IMR-90 (cell line): Measurements from ENCODE around the gene DHFR. TPM values are rescaled to one million over a fixed set of nuclear protein-coding genes. Genes with fewer than 3 reads are reported as not detected.

ENCODE experiments used
- ATAC-seq: fragments of 200-7000 bp; cut with Tn5 transposase; 2 replicates; pipeline ENCODE4 v1.9.1; 2020; ENCODE audit warnings: low read depth, mild to moderate bottlenecking, moderate library complexity
- BruUV-seq: library from RNA; stranded (reverse); fragments of 400-500 nt; replicated peaks from 2 replicates; lab custom pipeline; 2021; lab: Mats Ljungman, UMichigan
- CTCF ChIA-PET: fragments of 300-600 bp; formaldehyde crosslinking; extraction: SDS; loops from one replicate; lab custom pipeline; 2021; ENCODE audit warnings: antibody characterized with exemption; lab: Yijun Ruan, JAX
- POLR2A ChIA-PET: fragments of 300-600 bp; sonication (Branson Sonifier 250); formaldehyde crosslinking; loops from one replicate; lab custom pipeline; 2022; ENCODE audit warnings: antibody characterized with exemption; ENCODE audit not compliant: unreplicated experiment; lab: Charles Lee
- DNase-seq: peaks from one replicate; pipeline ENCODE4 v3.0.0; 2013
- H2AFZ ChIP-seq: replicated peaks from 2 replicates; pipeline ENCODE3; 2013; ENCODE audit warnings: low read length, mild to moderate bottlenecking; ENCODE audit not compliant: poor library complexity
- H2AK5ac ChIP-seq: 2 replicates; pipeline ENCODE4 v1.6.1; 2013; ENCODE audit warnings: low read depth, low read length, inconsistent platforms
- H2AK9ac ChIP-seq: replicated peaks from 2 replicates; pipeline ENCODE3; 2013; ENCODE audit warnings: mild to moderate bottlenecking, low read depth, low read length, moderate library complexity; ENCODE audit not compliant: poor library complexity
- H2BK120ac ChIP-seq: 2 replicates; pipeline ENCODE4 v1.6.1; 2013; ENCODE audit warnings: low read depth, low read length, inconsistent platforms
- H2BK15ac ChIP-seq: 3 replicates; pipeline ENCODE4 v1.6.1; 2013; ENCODE audit warnings: low read depth, low read length, inconsistent platforms
- H2BK20ac ChIP-seq: 2 replicates; pipeline ENCODE4 v1.6.1; 2013; ENCODE audit warnings: low read depth, mild to moderate bottlenecking, inconsistent platforms, low read length, moderate library complexity
- H2BK5ac ChIP-seq: 2 replicates; pipeline ENCODE4 v1.6.1; 2013; ENCODE audit warnings: mild to moderate bottlenecking, low read depth, low read length, inconsistent platforms; ENCODE audit not compliant: poor library complexity, severe bottlenecking
- H3K14ac ChIP-seq: replicated peaks from 2 replicates; pipeline ENCODE4 v1.6.1; 2013; ENCODE audit warnings: low read depth, low read length, inconsistent platforms
- H3K18ac ChIP-seq: 2 replicates; pipeline ENCODE4 v1.6.1; 2013; ENCODE audit warnings: low read depth, low read length, control low read depth
- H3K23ac ChIP-seq: 2 replicates; pipeline ENCODE4 v1.6.1; 2013; ENCODE audit warnings: low read depth, low read length, inconsistent platforms
- H3K27ac ChIP-seq: 2 replicates; pipeline ENCODE4 v1.5.1; 2013; ENCODE audit warnings: mild to moderate bottlenecking, control low read depth, low read length; ENCODE audit not compliant: insufficient read depth
- H3K27me3 ChIP-seq: 2 replicates; pipeline ENCODE4 v1.6.1; 2013; ENCODE audit warnings: low read length; ENCODE audit not compliant: control insufficient read depth, insufficient read depth
- H3K36me3 ChIP-seq: 2 replicates; pipeline ENCODE4 v1.6.1; 2013; ENCODE audit warnings: low read length, mixed read lengths; ENCODE audit not compliant: control insufficient read depth, insufficient read depth
- H3K4ac ChIP-seq: 2 replicates; pipeline ENCODE4 v1.6.1; 2013; ENCODE audit warnings: low read depth, low read length, inconsistent platforms
- H3K4me1 ChIP-seq: 2 replicates; pipeline ENCODE4 v1.6.1; 2013; ENCODE audit warnings: low read length, mixed read lengths; ENCODE audit not compliant: control insufficient read depth, insufficient read depth
- H3K4me2 ChIP-seq: 2 replicates; pipeline ENCODE4 v1.6.1; 2013; ENCODE audit warnings: low read depth, mild to moderate bottlenecking, control low read depth, low read length, moderate library complexity
- H3K4me3 ChIP-seq: 2 replicates; pipeline ENCODE4 v1.5.1; 2013; ENCODE audit warnings: low read depth, mild to moderate bottlenecking, control low read depth, low read length, moderate library complexity; ENCODE audit not compliant: insufficient read depth
- H3K56ac ChIP-seq: 2 replicates; pipeline ENCODE4 v1.6.1; 2013; ENCODE audit warnings: low read length, inconsistent platforms; ENCODE audit not compliant: insufficient read depth; ENCODE audit errors: extremely low read depth
- H3K79me1 ChIP-seq, 2 experiments: 2 replicates each; pipeline ENCODE4 v1.6.1; 2013; ENCODE audit warnings: low read length in 2 of 2, inconsistent platforms in 1 of 2, low read depth in 1 of 2
- H3K9ac ChIP-seq: 2 replicates; pipeline ENCODE4 v1.6.1; 2013; ENCODE audit warnings: low read depth, low read length, control low read depth
- H3K9me1 ChIP-seq: 2 replicates; pipeline ENCODE4 v1.6.1; 2013; ENCODE audit warnings: low read length, inconsistent platforms; ENCODE audit not compliant: insufficient read depth
- H3K9me3 ChIP-seq: 2 replicates; pipeline ENCODE4 v1.6.1; 2013; ENCODE audit warnings: low read length; ENCODE audit not compliant: control insufficient read depth, insufficient read depth
- H4K20me1 ChIP-seq: 2 replicates; pipeline ENCODE4 v1.6.1; 2013; ENCODE audit warnings: low read length, inconsistent platforms; ENCODE audit not compliant: insufficient read depth
- H4K5ac ChIP-seq: 2 replicates; pipeline ENCODE4 v1.6.1; 2013; ENCODE audit warnings: mild to moderate bottlenecking, low read depth, low read length, control low read depth
- H4K8ac ChIP-seq, 2 experiments: 2 replicates each; pipeline ENCODE4 v1.6.1; 2013; ENCODE audit warnings: low read depth in 2 of 2, low read length in 2 of 2, control low read depth in 1 of 2, inconsistent platforms in 1 of 2
- H4K91ac ChIP-seq: 2 replicates; pipeline ENCODE4 v1.6.1; 2013; ENCODE audit warnings: low read depth, low read length, inconsistent platforms; ENCODE audit not compliant: insufficient read depth
- ELK1 ChIP-seq: fragments of 150-350 bp; IDR thresholded peaks from 2 replicates; pipeline ENCODE4 v1.6.1; 2016; ENCODE audit warnings: low read depth, mild to moderate bottlenecking, low read length, moderate library complexity, borderline replicate concordance
- POLR2A ChIP-seq: IDR thresholded peaks from 2 replicates; pipeline ENCODE4 v1.6.1; 2012; ENCODE audit warnings: mild to moderate bottlenecking, low read depth, low read length
- WGBS, 2 experiments: methylation state at CpG; one replicate each; pipeline versions ENCODE4 v1.1.5 to v1.1.7; 2013; ENCODE audit warnings: missing lambda C conversion rate in 2 of 2; ENCODE audit not compliant: insufficient read length in 1 of 2; ENCODE audit errors: extremely low coverage in 2 of 2; 5-methylcytosine and 5-hydroxymethylcytosine counted together
- dilution Hi-C: fragments of 300-500 bp; cut with HindIII; formaldehyde crosslinking; loops from one replicate; pipeline ENCODE4 v1.14.3; 2018; ENCODE audit warnings: low sequenced_read_pairs; ENCODE audit not compliant: unreplicated experiment
- in situ Hi-C: fragments of 300-500 bp; cut with MboI; formaldehyde crosslinking; loops from 3 replicates; pipeline ENCODE4 v1.14.3; 2019; ENCODE audit warnings: low sequenced_read_pairs, inconsistent platforms, mixed read lengths
- intact Hi-C: fragments of 100-400 bp; cut with micrococcal nuclease; formaldehyde crosslinking; loops from 2 replicates; pipeline ENCODE4 v1.10.0; 2022
- polyA plus RNA-seq, 3 experiments: library from polyadenylated mRNA; depleted of rRNA; stranded (reverse); fragments of >200 nt; gene quantifications; 2 replicates each; pipeline ENCODE4 v1.2.3, GENCODE V29; 2012; ENCODE audit warnings: low replicate concordance in 1 of 3
- total RNA-seq: library from RNA; depleted of rRNA; stranded (reverse); fragments of >200 nt; gene quantifications from 2 replicates; pipeline ENCODE4 v1.2.3, GENCODE V29; 2012

Gene DHFR
- total and polyA plus RNA-seq, 2 of the 4 experiments (the other 2 are of a cell fraction): 20.6 to 29.4 TPM

- Histone ChIP-seq H2AK5ac (no peak overlapping the region), H3K4me2 (no peak overlapping the region), H3K27ac (no peak overlapping the region), H3K9me3 (no peaks in the 10 kb centered on the region), H4K20me1 (no peaks in the 10 kb centered on the region), H2BK15ac (no peak overlapping the region), H3K23ac (no peak overlapping the region), H2BK20ac (no peak overlapping the region), H3K9ac (no peak overlapping the region), H4K8ac (no peak overlapping the region), H3K36me3 (no peaks in the 10 kb centered on the region), H2BK120ac (no peak overlapping the region), H3K4ac (no peak overlapping the region), H3K4me1 (no peaks in the 10 kb centered on the region), H3K18ac (no peak overlapping the region), H2AK9ac (no peak overlapping the region), H3K14ac (no peak overlapping the region), H3K4me3 (no peak overlapping the region), H4K5ac (no peak overlapping the region), H3K9me1 (no peaks in the 10 kb centered on the region), H3K27me3 (no peaks in the 10 kb centered on the region), H2AFZ (no peak overlapping the region), H2BK5ac (no peak overlapping the region), H3K56ac (no peak overlapping the region), H4K91ac (no peak overlapping the region), H3K79me1 (no peaks in the 10 kb centered on the region)
- ATAC-seq: no peak
- BruUV-seq: no TSS peak
- dilution Hi-C loops: no loop called here
- DNase-seq: no peak
- WGBS, 2 experiments: 80% methylated on average over 1 of the region's 11 CpGs; no CpG with 5 or more reads in 1 of the 2 experiments
- POLR2A ChIA-PET: no interaction called here
- CTCF ChIA-PET: no interaction called here
- intact Hi-C loops: no loop called here
- TF ChIP-seq ELK1: no peak
- TF ChIP-seq POLR2A: no peak
- in situ Hi-C loops: no loop called here
These were observed 23.2 kb downstream of the DHFR start for GRCh38 chr5:80631278-80632259.
